Stomach (tissue), 9 donors: Measurements from ENCODE around the gene POLE. TPM values are rescaled to one million over a fixed set of nuclear protein-coding genes. Genes with fewer than 3 reads are reported as not detected.

Experiments used
- DNase-seq, 2 donors: peaks; one replicate each; pipeline versions ENCODE4 v3.0.0 to v3.0.0-alpha.2; 2013 to 2019
- H3K27ac ChIP-seq, 5 donors: fragments of 200-600 bp in 4 of 5; sonication (generic) in 4 of 5; one replicate each; pipeline ENCODE4 v1.5.1; 2013 to 2019; ENCODE audit warnings: mild to moderate bottlenecking in 1 of 5, moderate library complexity in 1 of 5
- H3K27me3 ChIP-seq, 3 donors: fragments of 200-600 bp; sonication (generic); one replicate each; pipeline ENCODE4 v1.5.1; 2017 to 2019; ENCODE audit warnings: mixed run types in 1 of 3
- H3K36me3 ChIP-seq, 4 donors: fragments of 200-600 bp; sonication (generic); 1 replicate in 3 of 4; 2 replicates in 1 of 4; pipeline ENCODE4 v1.5.1; 2016 to 2019
- H3K4me1 ChIP-seq, 4 donors: fragments of 200-600 bp; sonication (generic); one replicate each; pipeline ENCODE4 v1.5.1; 2016 to 2019
- H3K4me3 ChIP-seq, 4 donors: fragments of 200-600 bp; sonication (generic) in 3 of 4; one replicate each; pipeline ENCODE4 v1.5.1; 2016 to 2019; ENCODE audit warnings: mild to moderate bottlenecking in 1 of 4
- H3K9me3 ChIP-seq, 4 donors: fragments of 200-600 bp; sonication (generic); one replicate each; pipeline ENCODE4 v1.5.1; 2016 to 2019
- EP300 ChIP-seq: sonication (generic); formaldehyde crosslinking; IDR thresholded peaks from one replicate; pipeline ENCODE4 v1.6.1; 2017; ENCODE audit warnings: antibody characterized with exemption
- POLR2A ChIP-seq, 4 donors: fragments of 450-650 bp; IDR thresholded peaks; one replicate each; pipeline ENCODE4 v1.6.1; 2016; ENCODE audit warnings: antibody characterized with exemption in 4 of 4, control low read depth in 2 of 4, mild to moderate bottlenecking in 1 of 4, moderate library complexity in 1 of 4
- POLR2AphosphoS5 ChIP-seq, 3 donors: sonication (generic); formaldehyde crosslinking; IDR thresholded peaks; one replicate each; pipeline ENCODE4 v1.6.1; 2016; ENCODE audit warnings: antibody characterized with exemption in 3 of 3
- whole genome bisulfite sequencing, 5 donors: extraction: QIAGEN DNeasy Blood & Tissue Kit in 3 of 5; methylation state at CpG; one replicate each; pipeline versions ENCODE4 v1.1.5 to v1.1.7; 2013 to 2018; 5-methylcytosine and 5-hydroxymethylcytosine counted together
- intact Hi-C: fragments of 100-400 bp; cut with DNase I; formaldehyde crosslinking; loops from one replicate; pipeline ENCODE4 v1.15.1; 2023; ENCODE audit warnings: low total_unique reads
- polyA plus RNA-seq, 3 donors: library from polyadenylated mRNA; stranded (reverse); fragments of 200-250 nt; gene quantifications; one replicate each; pipeline ENCODE4 v1.2.3, GENCODE V29; 2013
- total RNA-seq, 5 donors: library from RNA; depleted of rRNA; stranded (reverse); fragments of >200 nt; gene quantifications; one replicate each; pipeline versions ENCODE4 v1.1.0 to v1.2.3, GENCODE V29; 2014 to 2016
- TF ChIP-seq, protein P1 (sequence below), 7 experiments: fragments of 450-650 bp in 4 of 7; fragments of 200-600 bp in 3 of 7; sonication (generic) in 3 of 7; IDR thresholded peaks; one replicate each; pipeline ENCODE4 v1.5.1; 2016 to 2019; ENCODE audit warnings: antibody characterized with exemption in 7 of 7, control low read depth in 2 of 7, mild to moderate bottlenecking in 1 of 7
- donor health status: healthy with polysubstance abuse.
- donor health status: Bipolar disorder and iron deficiency.
- donor health status: healthy.

Gene POLE
- total and polyA plus RNA-seq, 8 donors: 12.7 to 144 (median 43.3) TPM

DNA sequence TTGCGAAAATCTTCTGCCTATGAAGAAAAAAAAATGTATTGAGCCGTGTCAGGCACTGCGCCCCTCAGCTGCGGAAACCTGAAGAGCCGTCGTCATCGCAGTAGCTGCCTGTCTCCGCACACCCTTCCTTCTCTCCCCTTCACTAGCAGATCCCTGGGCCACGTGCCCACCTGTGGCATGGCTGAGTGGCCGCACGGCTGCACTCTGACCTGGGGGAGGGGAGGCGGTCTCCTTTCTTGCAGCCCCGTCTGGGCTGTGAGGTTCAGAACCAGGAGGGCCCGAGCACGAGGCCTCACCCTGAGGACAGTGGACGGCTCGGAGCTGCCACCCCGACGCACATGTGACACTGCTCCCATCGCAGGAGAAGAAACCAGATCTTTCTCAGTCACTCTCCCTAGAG is 48.4 kb upstream of the POLE start:
- peaks cover 87 to 100% (median 100%) of the 10 kb centered on the region in 4 donors for H3K36me3 ChIP-seq
- intact Hi-C loops: no loop called here
- TF ChIP-seq EP300 (no peak), POLR2A (IDR thresholded peaks at IDR 0.05) (no peak), POLR2AphosphoS5 (IDR thresholded peaks at IDR 0.05) (no peak)
- TF ChIP-seq, protein P1, sequence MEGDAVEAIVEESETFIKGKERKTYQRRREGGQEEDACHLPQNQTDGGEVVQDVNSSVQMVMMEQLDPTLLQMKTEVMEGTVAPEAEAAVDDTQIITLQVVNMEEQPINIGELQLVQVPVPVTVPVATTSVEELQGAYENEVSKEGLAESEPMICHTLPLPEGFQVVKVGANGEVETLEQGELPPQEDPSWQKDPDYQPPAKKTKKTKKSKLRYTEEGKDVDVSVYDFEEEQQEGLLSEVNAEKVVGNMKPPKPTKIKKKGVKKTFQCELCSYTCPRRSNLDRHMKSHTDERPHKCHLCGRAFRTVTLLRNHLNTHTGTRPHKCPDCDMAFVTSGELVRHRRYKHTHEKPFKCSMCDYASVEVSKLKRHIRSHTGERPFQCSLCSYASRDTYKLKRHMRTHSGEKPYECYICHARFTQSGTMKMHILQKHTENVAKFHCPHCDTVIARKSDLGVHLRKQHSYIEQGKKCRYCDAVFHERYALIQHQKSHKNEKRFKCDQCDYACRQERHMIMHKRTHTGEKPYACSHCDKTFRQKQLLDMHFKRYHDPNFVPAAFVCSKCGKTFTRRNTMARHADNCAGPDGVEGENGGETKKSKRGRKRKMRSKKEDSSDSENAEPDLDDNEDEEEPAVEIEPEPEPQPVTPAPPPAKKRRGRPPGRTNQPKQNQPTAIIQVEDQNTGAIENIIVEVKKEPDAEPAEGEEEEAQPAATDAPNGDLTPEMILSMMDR (IDR thresholded peaks at IDR 0.05): no peak
- WGBS, 5 donors: 92 to 97% (median 95%) methylated on average over 19 to 20 of the region's 20 CpGs
- no peaks in the 10 kb centered on the region for H3K4me1 ChIP-seq
- H3K27ac ChIP-seq: no peak overlapping the region
- no peaks in the 10 kb centered on the region for H3K9me3 ChIP-seq
- no peak for DNase-seq
- no peaks in the 10 kb centered on the region for H3K27me3 ChIP-seq
- H3K4me3 ChIP-seq: no peak overlapping the region

DNA sequence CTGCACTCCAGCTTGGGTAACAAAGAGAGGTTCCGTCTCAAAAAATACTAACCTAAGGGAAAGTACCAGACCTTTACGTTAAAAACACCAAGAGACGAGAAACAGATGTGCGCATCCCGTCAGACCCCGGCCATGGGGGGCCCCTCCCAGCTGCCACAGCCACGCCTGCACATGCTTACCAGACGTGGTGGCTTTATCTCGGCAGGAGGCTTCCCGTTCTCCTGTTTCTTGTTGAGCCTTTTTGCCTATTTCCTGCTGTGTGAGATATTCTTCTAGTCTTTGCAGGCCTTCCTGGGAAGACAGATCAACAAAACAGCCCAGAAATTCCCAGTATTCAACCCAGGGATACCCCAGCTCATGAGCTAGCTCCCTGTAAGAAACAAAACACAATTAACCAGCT is 47.1 kb upstream of the POLE start:
- H3K9me3 ChIP-seq: no peaks in the 10 kb centered on the region
- intact Hi-C loops: no loop called here
- 77 to 84% (median 81%) methylated on average over 10 of the region's 10 CpGs for WGBS, 5 donors
- TF ChIP-seq POLR2AphosphoS5 (IDR thresholded peaks at IDR 0.05) (no peak), POLR2A (IDR thresholded peaks at IDR 0.05) (no peak), EP300 (no peak)
- TF ChIP-seq, protein P1 (IDR thresholded peaks at IDR 0.05): no peak
- no peak for DNase-seq
- H3K4me3 ChIP-seq: no peak overlapping the region
- H3K4me1 ChIP-seq: no peaks in the 10 kb centered on the region
- H3K36me3 ChIP-seq: peaks cover 82 to 97% (median 97%) of the 10 kb centered on the region in 4 donors
- H3K27me3 ChIP-seq: no peaks in the 10 kb centered on the region
- H3K27ac ChIP-seq: no peak overlapping the region

DNA sequence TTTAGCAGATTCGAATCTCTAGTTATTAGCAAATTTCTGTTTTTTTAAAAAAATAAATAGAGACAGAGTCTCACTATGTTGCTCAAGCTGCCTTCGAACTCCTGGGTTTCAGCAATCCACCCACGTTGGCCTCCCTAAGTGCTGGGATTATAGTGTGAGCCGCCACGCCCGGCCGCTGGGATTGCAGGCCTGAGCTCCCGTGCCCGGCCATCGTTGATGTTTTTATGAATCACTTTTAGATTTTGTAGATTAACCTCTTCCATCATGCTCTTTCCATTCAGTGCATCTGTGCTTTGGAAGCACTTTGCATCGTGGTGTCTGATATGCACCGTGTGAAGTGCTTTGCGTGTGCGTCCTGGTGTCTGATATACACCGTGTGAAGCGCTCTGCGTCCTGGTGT is 44.4 kb upstream of the POLE start:
- Histone ChIP-seq H3K4me1 (no peaks in the 10 kb centered on the region), H3K4me3 (no peak overlapping the region), H3K36me3 (peaks cover 92 to 97% (median 96%) of the 10 kb centered on the region in 4 donors), H3K27ac (no peak overlapping the region), H3K9me3 (no peaks in the 10 kb centered on the region), H3K27me3 (no peaks in the 10 kb centered on the region)
- intact Hi-C loops: no loop called here
- no peak for DNase-seq
- WGBS, 5 donors: 88 to 92% (median 91%) methylated on average over 17 of the region's 17 CpGs
- TF ChIP-seq POLR2A (IDR thresholded peaks at IDR 0.05): no peak

DNA sequence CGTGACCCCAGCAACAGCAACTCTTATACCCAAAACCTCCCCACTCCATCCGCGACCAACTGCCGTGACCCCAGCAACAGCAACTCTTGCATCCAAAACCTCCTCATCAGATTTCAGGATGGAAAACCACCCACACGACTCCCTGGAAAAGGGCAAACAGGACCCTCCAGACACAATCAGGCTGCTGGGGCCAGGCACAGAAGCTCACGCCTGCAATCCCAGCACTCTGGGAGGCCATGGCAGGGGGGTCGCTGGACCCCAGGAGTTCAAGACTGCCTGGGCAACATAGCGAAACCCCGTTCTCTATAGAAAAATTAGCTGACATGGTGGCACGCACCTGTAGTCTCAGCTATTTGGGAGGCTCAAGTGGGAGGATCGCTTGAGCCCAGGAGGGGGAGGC is 43.2 kb upstream of the POLE start:
- Histone ChIP-seq H3K9me3 (no peaks in the 10 kb centered on the region), H3K4me1 (no peaks in the 10 kb centered on the region), H3K27me3 (no peaks in the 10 kb centered on the region), H3K4me3 (no peak overlapping the region), H3K27ac (no peak overlapping the region), H3K36me3 (peaks cover 93 to 97% (median 96%) of the 10 kb centered on the region in 4 donors)
- intact Hi-C loops: no loop called here
- 95 to 97% (median 96%) methylated on average over 8 to 11 of the region's 11 CpGs for WGBS, 5 donors
- no peak for DNase-seq
- TF ChIP-seq, protein P1 (IDR thresholded peaks at IDR 0.05): no peak
- no peak for TF ChIP-seq POLR2A (IDR thresholded peaks at IDR 0.05)
- no peak for TF ChIP-seq EP300
- no peak for TF ChIP-seq POLR2AphosphoS5 (IDR thresholded peaks at IDR 0.05)

DNA sequence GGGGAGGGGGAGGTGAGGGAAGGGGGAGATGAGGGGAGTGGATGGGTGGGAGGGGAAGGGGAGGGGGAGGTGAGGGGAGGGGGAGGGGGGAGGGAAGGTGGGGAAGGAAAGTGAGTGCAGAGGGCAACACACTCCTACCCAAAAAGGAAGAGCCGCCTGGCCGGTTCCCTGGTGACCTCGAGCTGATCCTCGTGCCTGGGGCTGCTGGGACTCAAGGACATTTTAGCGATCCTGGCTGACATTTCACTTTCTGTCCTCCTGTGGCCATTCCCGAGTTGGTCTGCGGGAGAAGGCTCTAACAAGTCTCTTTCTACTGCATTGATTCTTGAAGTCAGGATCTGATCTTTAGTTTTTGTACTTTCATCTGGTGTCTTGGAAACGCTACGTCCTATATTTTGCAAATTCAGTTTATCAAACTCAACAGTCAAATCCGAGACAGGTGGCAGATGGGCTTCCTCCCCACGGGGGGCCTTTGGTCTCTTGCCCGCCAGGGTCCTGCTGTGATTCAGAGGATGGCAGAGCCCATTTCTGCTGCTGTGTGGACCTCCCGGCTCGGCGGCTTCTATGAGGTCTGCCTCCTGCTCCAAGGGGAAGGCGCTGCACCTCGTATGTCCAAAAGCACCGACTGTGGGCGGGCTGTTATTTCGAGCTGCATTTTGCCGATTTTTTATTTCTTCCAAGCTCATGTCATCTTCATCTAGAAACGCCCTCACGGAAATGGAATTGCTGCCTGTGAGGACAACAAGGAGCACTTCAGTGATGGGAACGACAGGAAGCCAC is 42.6 kb upstream of the POLE start:
- 86 to 92% (median 90%) methylated on average over 22 to 24 of the region's 24 CpGs for WGBS, 5 donors
- H3K9me3 ChIP-seq: no peaks in the 10 kb centered on the region
- no peak for DNase-seq
- no peaks in the 10 kb centered on the region for H3K27me3 ChIP-seq
- no peak overlapping the region for H3K27ac ChIP-seq
- TF ChIP-seq EP300 (no peak), POLR2A (IDR thresholded peaks at IDR 0.05) (no peak), POLR2AphosphoS5 (IDR thresholded peaks at IDR 0.05) (no peak)
- TF ChIP-seq, protein P1 (IDR thresholded peaks at IDR 0.05): no peak
- H3K36me3 ChIP-seq: peaks cover 93 to 97% (median 96%) of the 10 kb centered on the region in 4 donors
- no peak overlapping the region for H3K4me3 ChIP-seq
- intact Hi-C loops: no loop called here
- no peaks in the 10 kb centered on the region for H3K4me1 ChIP-seq
